HEK293 (cell line): ENCODE results near the gene PLEKHA7.

ENCODE experiments used
- CTCF ChIA-PET: fragments of 350-600 bp; formaldehyde crosslinking; extraction: SDS; loops from one replicate; lab custom pipeline; 2021; ENCODE audit warnings: antibody characterized with exemption; lab: Yijun Ruan, JAX
- POLR2A ChIA-PET: fragments of 300-600 bp; formaldehyde crosslinking; extraction: SDS; loops from one replicate; lab custom pipeline; 2020; ENCODE audit warnings: antibody characterized with exemption, inconsistent platforms; lab: Yijun Ruan, JAX
- H3K27ac ChIP-seq: fragments of 200-500 bp; sonication (Bioruptor generic); 2 replicates; pipeline ENCODE4 v1.5.1; 2014; ENCODE audit warnings: low read depth, low read length, control low read depth, inconsistent platforms; ENCODE audit errors: extremely low read depth
- H3K36me3 ChIP-seq, 2 experiments: fragments of 200-500 bp in 1 of 2; sonication (Bioruptor generic) in 1 of 2; 1 replicate in 1 of 2; 2 replicates in 1 of 2; pipeline ENCODE4 v1.5.1; 2014 to 2017; ENCODE audit warnings: inconsistent platforms in 2 of 2, low read length in 2 of 2; ENCODE audit not compliant: control insufficient read depth in 2 of 2, insufficient read depth in 1 of 2
- H3K4me1 ChIP-seq: fragments of 200-500 bp; sonication (Bioruptor generic); 2 replicates; pipeline ENCODE4 v1.5.1; 2014; ENCODE audit warnings: mild to moderate bottlenecking, low read length, inconsistent platforms; ENCODE audit not compliant: control insufficient read depth, insufficient read depth
- H3K4me3 ChIP-seq: 2 replicates; pipeline ENCODE4 v1.5.1; 2011; ENCODE audit warnings: low read depth, mild to moderate bottlenecking, control low read depth, low read length, moderate library complexity
- H3K9me3 ChIP-seq: fragments of 200-500 bp; sonication (Bioruptor generic); 2 replicates; pipeline ENCODE4 v1.5.1; 2014; ENCODE audit warnings: low read depth, low read length, inconsistent platforms; ENCODE audit not compliant: control insufficient read depth, insufficient read depth
- BCL11A ChIP-seq: fragments of 450-650 bp; formaldehyde crosslinking; IDR thresholded peaks from 2 replicates; pipeline ENCODE4 v1.5.1; 2016; ENCODE audit warnings: low read depth, missing biosample characterization, missing genetic modification characterization
- EGR2 ChIP-seq: fragments of 450-650 bp; formaldehyde crosslinking; IDR thresholded peaks from 2 replicates; pipeline ENCODE4 v1.5.1; 2016; ENCODE audit warnings: low read depth, missing biosample characterization, missing genetic modification characterization
- HOXD13 ChIP-seq: sonication (generic); formaldehyde crosslinking; IDR thresholded peaks from 2 replicates; pipeline ENCODE4 v1.8.0; 2022; ENCODE audit warnings: missing genetic modification reagents, borderline replicate concordance
- REPIN1 ChIP-seq: fragments of 450-650 bp; formaldehyde crosslinking; IDR thresholded peaks from 2 replicates; pipeline ENCODE4 v1.5.1; 2017; ENCODE audit warnings: missing biosample characterization, missing genetic modification characterization, low read depth
- TCF7L2 ChIP-seq: IDR thresholded peaks from 2 replicates; pipeline ENCODE4 v1.6.1; 2011; ENCODE audit warnings: low read depth, mild to moderate bottlenecking, inconsistent platforms, low read length, moderate library complexity, borderline replicate concordance
- ZBTB1 ChIP-seq: fragments of 450-650 bp; formaldehyde crosslinking; IDR thresholded peaks from 2 replicates; pipeline ENCODE4 v1.5.1; 2016; ENCODE audit warnings: missing biosample characterization, missing genetic modification characterization
- ZBTB17 ChIP-seq: fragments of 450-650 bp; formaldehyde crosslinking; IDR thresholded peaks from 2 replicates; pipeline ENCODE4 v1.5.1; 2016; ENCODE audit warnings: missing biosample characterization, missing genetic modification characterization
- ZBTB48 ChIP-seq: fragments of 450-650 bp; formaldehyde crosslinking; IDR thresholded peaks from 2 replicates; pipeline ENCODE4 v1.5.1; 2016; ENCODE audit warnings: missing biosample characterization, missing genetic modification characterization
- ZIC2 ChIP-seq: fragments of 450-650 bp; formaldehyde crosslinking; IDR thresholded peaks from 2 replicates; pipeline ENCODE4 v1.5.1; 2016; ENCODE audit warnings: missing biosample characterization, missing genetic modification characterization
- ZNF121 ChIP-seq: fragments of 450-650 bp; formaldehyde crosslinking; IDR thresholded peaks from 2 replicates; pipeline ENCODE4 v1.5.1; 2016; ENCODE audit warnings: missing biosample characterization, missing genetic modification characterization
- ZNF211 ChIP-seq: fragments of 450-650 bp; formaldehyde crosslinking; IDR thresholded peaks from 2 replicates; pipeline ENCODE4 v1.5.1; 2016; ENCODE audit warnings: low read depth, missing biosample characterization, missing genetic modification characterization
- ZNF239 ChIP-seq: fragments of 450-650 bp; formaldehyde crosslinking; IDR thresholded peaks from 2 replicates; pipeline ENCODE4 v1.5.1; 2016; ENCODE audit warnings: missing biosample characterization, missing genetic modification characterization
- ZNF350 ChIP-seq: fragments of 450-650 bp; formaldehyde crosslinking; IDR thresholded peaks from 2 replicates; pipeline ENCODE4 v1.5.0; 2017; ENCODE audit warnings: missing biosample characterization, mild to moderate bottlenecking, missing genetic modification characterization
- ZNF391 ChIP-seq: fragments of 450-650 bp; formaldehyde crosslinking; IDR thresholded peaks from 2 replicates; pipeline ENCODE4 v1.5.1; 2016; ENCODE audit warnings: low read depth, missing biosample characterization, missing genetic modification characterization, borderline replicate concordance
- ZNF473 ChIP-seq: fragments of 450-650 bp; formaldehyde crosslinking; IDR thresholded peaks from 2 replicates; pipeline ENCODE4 v1.5.1; 2017; ENCODE audit warnings: missing biosample characterization, missing genetic modification characterization
- ZNF610 ChIP-seq: fragments of 450-650 bp; formaldehyde crosslinking; IDR thresholded peaks from 2 replicates; pipeline ENCODE4 v1.5.1; 2016; ENCODE audit warnings: missing biosample characterization, missing genetic modification characterization, borderline replicate concordance
- ZNF660 ChIP-seq: fragments of 450-650 bp; IDR thresholded peaks from 2 replicates; pipeline ENCODE4 v1.5.1; 2018; ENCODE audit warnings: missing biosample characterization, mild to moderate bottlenecking, missing genetic modification characterization
- ZNF837 ChIP-seq: fragments of 450-650 bp; formaldehyde crosslinking; IDR thresholded peaks from 2 replicates; pipeline ENCODE4 v1.5.1; 2016; ENCODE audit warnings: missing biosample characterization, missing genetic modification characterization
- TF ChIP-seq, protein P1 (sequence below): fragments of 450-650 bp; IDR thresholded peaks from 2 replicates; pipeline ENCODE4 v1.5.1; 2018; ENCODE audit warnings: missing biosample characterization, mild to moderate bottlenecking, missing genetic modification characterization
- TF ChIP-seq, protein P2 (sequence below): fragments of 450-650 bp; formaldehyde crosslinking; IDR thresholded peaks from 2 replicates; pipeline ENCODE4 v1.5.0; 2017; ENCODE audit warnings: missing biosample characterization, missing genetic modification characterization, borderline replicate concordance
- TF ChIP-seq, protein P3 (sequence below): fragments of 450-650 bp; formaldehyde crosslinking; IDR thresholded peaks from 2 replicates; pipeline ENCODE4 v1.5.1; 2016; ENCODE audit warnings: missing biosample characterization, missing genetic modification characterization, borderline replicate concordance
- TF ChIP-seq, protein P4 (sequence below): fragments of 450-650 bp; formaldehyde crosslinking; IDR thresholded peaks from 2 replicates; pipeline ENCODE4; 2016; ENCODE audit warnings: missing biosample characterization, missing genetic modification characterization

PLEKHA7 gene

DNA sequence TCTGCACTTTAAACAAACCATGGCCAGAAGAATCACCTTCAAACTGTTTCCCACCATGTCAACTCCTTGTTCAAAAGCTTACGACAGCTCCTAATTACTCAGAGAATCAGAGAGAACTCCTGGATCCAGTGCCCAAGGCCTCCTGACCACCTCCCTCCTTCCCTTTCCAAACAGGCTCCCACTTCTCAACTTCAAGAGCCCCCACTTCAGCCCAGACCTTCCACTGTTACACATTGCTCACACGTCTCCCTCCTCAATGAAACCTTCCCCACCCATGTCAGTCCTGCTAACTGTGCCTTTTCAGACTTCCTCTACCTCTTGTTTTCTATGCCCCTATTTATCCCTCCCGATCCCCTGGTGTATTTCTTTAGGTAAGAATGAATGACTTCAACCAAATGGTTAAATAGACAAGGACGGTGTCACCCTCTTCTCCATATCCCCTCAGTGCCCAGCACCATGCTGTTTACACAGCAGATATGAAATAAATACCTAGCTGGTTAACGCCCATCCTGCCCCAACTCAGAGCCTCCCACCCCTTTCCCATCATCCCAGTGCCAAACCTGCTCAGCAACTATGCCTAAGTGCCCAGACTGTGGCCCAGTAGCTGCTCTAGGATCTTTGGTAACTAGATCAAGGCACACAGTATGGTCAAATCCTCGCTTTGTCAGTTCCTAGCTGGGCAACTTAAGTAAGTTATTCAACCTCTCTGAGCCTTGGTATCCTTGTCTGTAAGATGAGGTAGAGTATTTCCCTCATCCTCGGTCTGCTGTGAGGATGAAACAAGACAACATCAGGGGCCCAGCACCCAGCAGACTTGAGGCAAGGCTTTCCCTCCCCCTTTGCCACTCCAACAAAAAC is 36.8 kb downstream of the PLEKHA7 start (continued):
- no peak for TF ChIP-seq ZNF239 (tag by site-specific recombination)
- no peak for TF ChIP-seq ZNF121 (tag by site-specific recombination)
- no peak for TF ChIP-seq ZBTB48 (tag by site-specific recombination)
- no peak for TF ChIP-seq ZBTB1
- no peak for TF ChIP-seq ZBTB17
- TF ChIP-seq ZNF473, result no peak
- TF ChIP-seq HOXD13, result no peak

DNA sequence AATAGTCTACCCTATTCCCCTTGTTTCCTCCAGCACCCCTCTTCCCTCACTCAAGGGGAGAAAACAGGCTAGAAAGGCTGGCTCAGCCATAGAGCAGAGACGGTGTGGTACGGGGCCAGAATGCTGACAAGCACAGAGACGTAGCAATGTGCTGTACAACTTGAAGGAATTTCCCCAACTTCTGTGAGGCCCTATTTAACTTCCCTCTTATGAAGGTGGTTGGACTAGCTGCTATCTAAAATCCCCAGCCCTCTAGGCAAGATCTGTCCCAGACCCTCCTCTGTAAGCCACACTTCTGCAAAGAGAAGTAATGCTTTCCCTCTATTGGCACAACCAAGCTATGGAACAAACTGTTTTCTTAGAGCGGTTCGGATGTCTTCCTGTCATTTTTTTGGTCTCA is 37.8 kb downstream of the PLEKHA7 start:
- TF ChIP-seq BCL11A (tag by site-specific recombination) (no peak), ZNF660 (tag by site-specific recombination) (no peak), ZNF837 (no peak), ZIC2 (tag by site-specific recombination) (no peak), ZNF211 (no peak), EGR2 (tag by site-specific recombination) (no peak), ZNF350 (tag by site-specific recombination) (no peak), REPIN1 (no peak), ZNF610 (tag by site-specific recombination) (no peak), TCF7L2 (no peak), ZNF391 (tag by site-specific recombination) (no peak)
- TF ChIP-seq, protein P1, sequence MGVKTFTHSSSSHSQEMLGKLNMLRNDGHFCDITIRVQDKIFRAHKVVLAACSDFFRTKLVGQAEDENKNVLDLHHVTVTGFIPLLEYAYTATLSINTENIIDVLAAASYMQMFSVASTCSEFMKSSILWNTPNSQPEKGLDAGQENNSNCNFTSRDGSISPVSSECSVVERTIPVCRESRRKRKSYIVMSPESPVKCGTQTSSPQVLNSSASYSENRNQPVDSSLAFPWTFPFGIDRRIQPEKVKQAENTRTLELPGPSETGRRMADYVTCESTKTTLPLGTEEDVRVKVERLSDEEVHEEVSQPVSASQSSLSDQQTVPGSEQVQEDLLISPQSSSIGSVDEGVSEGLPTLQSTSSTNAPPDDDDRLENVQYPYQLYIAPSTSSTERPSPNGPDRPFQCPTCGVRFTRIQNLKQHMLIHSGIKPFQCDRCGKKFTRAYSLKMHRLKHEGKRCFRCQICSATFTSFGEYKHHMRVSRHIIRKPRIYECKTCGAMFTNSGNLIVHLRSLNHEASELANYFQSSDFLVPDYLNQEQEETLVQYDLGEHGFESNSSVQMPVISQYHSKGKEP (tag by site-specific recombination), result no peak
- TF ChIP-seq, protein P2, sequence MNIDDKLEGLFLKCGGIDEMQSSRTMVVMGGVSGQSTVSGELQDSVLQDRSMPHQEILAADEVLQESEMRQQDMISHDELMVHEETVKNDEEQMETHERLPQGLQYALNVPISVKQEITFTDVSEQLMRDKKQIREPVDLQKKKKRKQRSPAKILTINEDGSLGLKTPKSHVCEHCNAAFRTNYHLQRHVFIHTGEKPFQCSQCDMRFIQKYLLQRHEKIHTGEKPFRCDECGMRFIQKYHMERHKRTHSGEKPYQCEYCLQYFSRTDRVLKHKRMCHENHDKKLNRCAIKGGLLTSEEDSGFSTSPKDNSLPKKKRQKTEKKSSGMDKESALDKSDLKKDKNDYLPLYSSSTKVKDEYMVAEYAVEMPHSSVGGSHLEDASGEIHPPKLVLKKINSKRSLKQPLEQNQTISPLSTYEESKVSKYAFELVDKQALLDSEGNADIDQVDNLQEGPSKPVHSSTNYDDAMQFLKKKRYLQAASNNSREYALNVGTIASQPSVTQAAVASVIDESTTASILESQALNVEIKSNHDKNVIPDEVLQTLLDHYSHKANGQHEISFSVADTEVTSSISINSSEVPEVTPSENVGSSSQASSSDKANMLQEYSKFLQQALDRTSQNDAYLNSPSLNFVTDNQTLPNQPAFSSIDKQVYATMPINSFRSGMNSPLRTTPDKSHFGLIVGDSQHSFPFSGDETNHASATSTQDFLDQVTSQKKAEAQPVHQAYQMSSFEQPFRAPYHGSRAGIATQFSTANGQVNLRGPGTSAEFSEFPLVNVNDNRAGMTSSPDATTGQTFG (tag by site-specific recombination), result no peak
- TF ChIP-seq, protein P3, sequence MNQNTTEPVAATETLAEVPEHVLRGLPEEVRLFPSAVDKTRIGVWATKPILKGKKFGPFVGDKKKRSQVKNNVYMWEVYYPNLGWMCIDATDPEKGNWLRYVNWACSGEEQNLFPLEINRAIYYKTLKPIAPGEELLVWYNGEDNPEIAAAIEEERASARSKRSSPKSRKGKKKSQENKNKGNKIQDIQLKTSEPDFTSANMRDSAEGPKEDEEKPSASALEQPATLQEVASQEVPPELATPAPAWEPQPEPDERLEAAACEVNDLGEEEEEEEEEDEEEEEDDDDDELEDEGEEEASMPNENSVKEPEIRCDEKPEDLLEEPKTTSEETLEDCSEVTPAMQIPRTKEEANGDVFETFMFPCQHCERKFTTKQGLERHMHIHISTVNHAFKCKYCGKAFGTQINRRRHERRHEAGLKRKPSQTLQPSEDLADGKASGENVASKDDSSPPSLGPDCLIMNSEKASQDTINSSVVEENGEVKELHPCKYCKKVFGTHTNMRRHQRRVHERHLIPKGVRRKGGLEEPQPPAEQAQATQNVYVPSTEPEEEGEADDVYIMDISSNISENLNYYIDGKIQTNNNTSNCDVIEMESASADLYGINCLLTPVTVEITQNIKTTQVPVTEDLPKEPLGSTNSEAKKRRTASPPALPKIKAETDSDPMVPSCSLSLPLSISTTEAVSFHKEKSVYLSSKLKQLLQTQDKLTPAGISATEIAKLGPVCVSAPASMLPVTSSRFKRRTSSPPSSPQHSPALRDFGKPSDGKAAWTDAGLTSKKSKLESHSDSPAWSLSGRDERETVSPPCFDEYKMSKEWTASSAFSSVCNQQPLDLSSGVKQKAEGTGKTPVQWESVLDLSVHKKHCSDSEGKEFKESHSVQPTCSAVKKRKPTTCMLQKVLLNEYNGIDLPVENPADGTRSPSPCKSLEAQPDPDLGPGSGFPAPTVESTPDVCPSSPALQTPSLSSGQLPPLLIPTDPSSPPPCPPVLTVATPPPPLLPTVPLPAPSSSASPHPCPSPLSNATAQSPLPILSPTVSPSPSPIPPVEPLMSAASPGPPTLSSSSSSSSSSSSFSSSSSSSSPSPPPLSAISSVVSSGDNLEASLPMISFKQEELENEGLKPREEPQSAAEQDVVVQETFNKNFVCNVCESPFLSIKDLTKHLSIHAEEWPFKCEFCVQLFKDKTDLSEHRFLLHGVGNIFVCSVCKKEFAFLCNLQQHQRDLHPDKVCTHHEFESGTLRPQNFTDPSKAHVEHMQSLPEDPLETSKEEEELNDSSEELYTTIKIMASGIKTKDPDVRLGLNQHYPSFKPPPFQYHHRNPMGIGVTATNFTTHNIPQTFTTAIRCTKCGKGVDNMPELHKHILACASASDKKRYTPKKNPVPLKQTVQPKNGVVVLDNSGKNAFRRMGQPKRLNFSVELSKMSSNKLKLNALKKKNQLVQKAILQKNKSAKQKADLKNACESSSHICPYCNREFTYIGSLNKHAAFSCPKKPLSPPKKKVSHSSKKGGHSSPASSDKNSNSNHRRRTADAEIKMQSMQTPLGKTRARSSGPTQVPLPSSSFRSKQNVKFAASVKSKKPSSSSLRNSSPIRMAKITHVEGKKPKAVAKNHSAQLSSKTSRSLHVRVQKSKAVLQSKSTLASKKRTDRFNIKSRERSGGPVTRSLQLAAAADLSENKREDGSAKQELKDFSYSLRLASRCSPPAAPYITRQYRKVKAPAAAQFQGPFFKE (tag by site-specific recombination), result no peak
- TF ChIP-seq, protein P4, sequence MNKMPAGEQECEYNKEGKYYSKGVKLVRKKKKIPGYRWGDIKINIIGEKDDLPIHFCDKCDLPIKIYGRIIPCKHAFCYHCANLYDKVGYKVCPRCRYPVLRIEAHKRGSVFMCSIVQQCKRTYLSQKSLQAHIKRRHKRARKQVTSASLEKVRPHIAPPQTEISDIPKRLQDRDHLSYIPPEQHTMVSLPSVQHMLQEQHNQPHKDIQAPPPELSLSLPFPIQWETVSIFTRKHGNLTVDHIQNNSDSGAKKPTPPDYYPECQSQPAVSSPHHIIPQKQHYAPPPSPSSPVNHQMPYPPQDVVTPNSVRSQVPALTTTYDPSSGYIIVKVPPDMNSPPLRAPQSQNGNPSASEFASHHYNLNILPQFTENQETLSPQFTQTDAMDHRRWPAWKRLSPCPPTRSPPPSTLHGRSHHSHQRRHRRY (tag by site-specific recombination), result no peak
- TF ChIP-seq, all 188 proteins: peak for 0
- Histone ChIP-seq H3K4me3 (no peak overlapping the region), H3K36me3 (no peaks in the 10 kb centered on the region), H3K4me1 (no peaks in the 10 kb centered on the region), H3K27ac (no peak overlapping the region), H3K9me3 (no peaks in the 10 kb centered on the region)
- POLR2A ChIA-PET, result no interaction called here
- CTCF ChIA-PET, result interaction anchor here (0.6 kb wide), 2 partner anchors 530 to 1788 kb away, joined by 3 to 4 read pairs; no protein-coding TSS in a partner anchor
